ENCODE results near the gene P2RX6. TPM values are rescaled to one million over a fixed set of nuclear protein-coding genes. Genes with fewer than 3 reads are reported as not detected.
"Not testable (repeated sequence)": the region's sequence is repeated elsewhere in the genome, so short reads cannot be mapped to it uniquely, and the experiment has no call there.

Gene P2RX6
- total and polyA plus RNA-seq, 4 donors = 0.05 to 0.59 (median 0.33) TPM

- no peaks in the 10 kb centered on the region for H3K36me3 ChIP-seq (ENCODE audit: control insufficient read depth in 4 of 4, insufficient read depth in 3 of 4, low read depth in 1 of 4, low read length in 3 of 4)
- H3K27ac ChIP-seq (ENCODE audit: low read depth in 1 of 2, low read length in 2 of 2) = peak overlapping the region in 1 of 2 donors; percentile 3
- no peaks in the 10 kb centered on the region for H3K4me1 ChIP-seq (ENCODE audit: control insufficient read depth in 4 of 4, insufficient read depth in 4 of 4, low read length in 3 of 4)
- TF ChIP-seq NR2F2 (IDR thresholded peaks at IDR 0.05) = peak; percentile 14
- TF ChIP-seq TAF1 (conservative IDR thresholded peaks at IDR 0.05) = no peak
- TF ChIP-seq HNF4G (IDR thresholded peaks at IDR 0.05) = no peak
- WGBS = 49% methylated on average over 2 of the region's 2 CpGs
- no peak overlapping the region for H3K9ac ChIP-seq (ENCODE audit: low read depth in 1 of 2, low read length in 2 of 2)
- H3K4me3 ChIP-seq (ENCODE audit: low read depth in 1 of 3, low read length in 3 of 3) = no peak overlapping the region
- no peaks in the 10 kb centered on the region for H3K27me3 ChIP-seq (ENCODE audit: control insufficient read depth in 4 of 4, insufficient read depth in 4 of 4, low read length in 3 of 4)
- no peaks in the 10 kb centered on the region for H3K9me3 ChIP-seq (ENCODE audit: control insufficient read depth in 4 of 4, low read length in 3 of 4)
- DNase-seq (ENCODE audit: low spot score) = no peak
Observed at GRCh38 chr22:21038405-21038804, 23.4 kb downstream of the P2RX6 start.

DNA sequence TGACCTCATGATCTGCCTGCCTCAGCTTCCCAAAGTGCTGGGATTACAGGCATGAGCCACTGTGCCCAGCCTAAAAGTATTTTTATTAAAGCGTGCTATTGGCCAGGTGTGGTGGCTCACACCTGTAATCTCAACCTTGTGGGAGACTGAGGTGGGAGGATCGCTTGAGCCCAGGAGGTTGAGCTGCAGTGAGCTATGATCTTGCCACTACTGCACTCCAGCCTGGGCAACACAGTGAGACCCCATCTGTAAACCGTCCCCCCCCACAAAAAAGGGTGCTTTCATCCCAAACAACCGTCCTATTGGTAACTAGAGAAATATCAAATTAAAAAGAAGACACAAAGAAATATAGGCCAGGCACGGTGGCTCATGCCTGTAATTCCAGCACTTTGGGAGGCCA lies 24.2 kb downstream of the P2RX6 start:
- H3K4me1 ChIP-seq (ENCODE audit: control insufficient read depth in 4 of 4, insufficient read depth in 4 of 4, low read length in 3 of 4); H3K27me3 ChIP-seq (ENCODE audit: control insufficient read depth in 4 of 4, insufficient read depth in 4 of 4, low read length in 3 of 4); H3K9me3 ChIP-seq (ENCODE audit: control insufficient read depth in 4 of 4, low read length in 3 of 4); H3K9ac ChIP-seq (ENCODE audit: low read depth in 1 of 2, low read length in 2 of 2); DNase-seq (ENCODE audit: low spot score); H3K36me3 ChIP-seq (ENCODE audit: control insufficient read depth in 4 of 4, insufficient read depth in 3 of 4, low read depth in 1 of 4, low read length in 3 of 4); H3K27ac ChIP-seq (ENCODE audit: low read depth in 1 of 2, low read length in 2 of 2); H3K4me3 ChIP-seq (ENCODE audit: low read depth in 1 of 3, low read length in 3 of 3): not testable (repeated sequence)
- WGBS = 94% methylated on average over 5 of the region's 5 CpGs

DNA sequence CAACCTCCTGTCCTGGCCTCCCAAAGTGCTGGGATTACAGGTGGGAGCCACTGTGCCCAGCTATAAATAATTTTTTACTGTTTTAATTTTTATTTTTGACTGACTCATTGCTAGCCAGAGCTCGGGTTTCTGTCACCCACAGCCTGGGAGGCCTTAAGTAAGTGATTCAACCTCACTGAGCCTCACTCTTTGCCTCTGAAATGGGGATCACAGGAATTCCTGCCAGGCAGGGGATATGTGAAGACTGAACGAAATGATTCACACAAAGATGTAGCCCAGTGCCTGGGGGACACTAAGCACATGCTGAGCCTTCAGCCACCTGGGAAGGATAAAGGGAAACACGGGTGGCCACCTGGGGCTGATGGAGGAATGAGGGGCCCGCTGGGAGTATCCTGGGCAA lies 27.0 kb downstream of the P2RX6 start:
- Histone ChIP-seq H3K4me3 (ENCODE audit: low read depth in 1 of 3, low read length in 3 of 3) (no peak overlapping the region), H3K27ac (ENCODE audit: low read depth in 1 of 2, low read length in 2 of 2) (no peak overlapping the region), H3K9ac (ENCODE audit: low read depth in 1 of 2, low read length in 2 of 2) (no peak overlapping the region), H3K9me3 (ENCODE audit: control insufficient read depth in 4 of 4, low read length in 3 of 4) (no peaks in the 10 kb centered on the region), H3K4me1 (ENCODE audit: control insufficient read depth in 4 of 4, insufficient read depth in 4 of 4, low read length in 3 of 4) (peaks cover 3 to 12% (median 5%) of the 10 kb centered on the region in 4 donors), H3K36me3 (ENCODE audit: control insufficient read depth in 4 of 4, insufficient read depth in 3 of 4, low read depth in 1 of 4, low read length in 3 of 4) (no peaks in the 10 kb centered on the region), H3K27me3 (ENCODE audit: control insufficient read depth in 4 of 4, insufficient read depth in 4 of 4, low read length in 3 of 4) (no peaks in the 10 kb centered on the region)
- DNase-seq (ENCODE audit: low spot score) = no peak
- TF ChIP-seq, protein P1, sequence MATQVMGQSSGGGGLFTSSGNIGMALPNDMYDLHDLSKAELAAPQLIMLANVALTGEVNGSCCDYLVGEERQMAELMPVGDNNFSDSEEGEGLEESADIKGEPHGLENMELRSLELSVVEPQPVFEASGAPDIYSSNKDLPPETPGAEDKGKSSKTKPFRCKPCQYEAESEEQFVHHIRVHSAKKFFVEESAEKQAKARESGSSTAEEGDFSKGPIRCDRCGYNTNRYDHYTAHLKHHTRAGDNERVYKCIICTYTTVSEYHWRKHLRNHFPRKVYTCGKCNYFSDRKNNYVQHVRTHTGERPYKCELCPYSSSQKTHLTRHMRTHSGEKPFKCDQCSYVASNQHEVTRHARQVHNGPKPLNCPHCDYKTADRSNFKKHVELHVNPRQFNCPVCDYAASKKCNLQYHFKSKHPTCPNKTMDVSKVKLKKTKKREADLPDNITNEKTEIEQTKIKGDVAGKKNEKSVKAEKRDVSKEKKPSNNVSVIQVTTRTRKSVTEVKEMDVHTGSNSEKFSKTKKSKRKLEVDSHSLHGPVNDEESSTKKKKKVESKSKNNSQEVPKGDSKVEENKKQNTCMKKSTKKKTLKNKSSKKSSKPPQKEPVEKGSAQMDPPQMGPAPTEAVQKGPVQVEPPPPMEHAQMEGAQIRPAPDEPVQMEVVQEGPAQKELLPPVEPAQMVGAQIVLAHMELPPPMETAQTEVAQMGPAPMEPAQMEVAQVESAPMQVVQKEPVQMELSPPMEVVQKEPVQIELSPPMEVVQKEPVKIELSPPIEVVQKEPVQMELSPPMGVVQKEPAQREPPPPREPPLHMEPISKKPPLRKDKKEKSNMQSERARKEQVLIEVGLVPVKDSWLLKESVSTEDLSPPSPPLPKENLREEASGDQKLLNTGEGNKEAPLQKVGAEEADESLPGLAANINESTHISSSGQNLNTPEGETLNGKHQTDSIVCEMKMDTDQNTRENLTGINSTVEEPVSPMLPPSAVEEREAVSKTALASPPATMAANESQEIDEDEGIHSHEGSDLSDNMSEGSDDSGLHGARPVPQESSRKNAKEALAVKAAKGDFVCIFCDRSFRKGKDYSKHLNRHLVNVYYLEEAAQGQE (IDR thresholded peaks at IDR 0.05) = no peak
- TF ChIP-seq YY1 (IDR thresholded peaks at IDR 0.05) (no peak), HNF4A (conservative IDR thresholded peaks at IDR 0.05) (no peak), RAD21 (IDR thresholded peaks at IDR 0.05) (no peak), ZBTB33 (IDR thresholded peaks at IDR 0.05) (no peak), ATF3 (IDR thresholded peaks at IDR 0.05) (no peak), HNF4G (IDR thresholded peaks at IDR 0.05) (no peak), FOXA2 (IDR thresholded peaks at IDR 0.05) (no peak), GABPA (IDR thresholded peaks at IDR 0.05 in 1 of 2, conservative IDR thresholded peaks at IDR 0.05 in 1 of 2) (no peak), NR2F2 (IDR thresholded peaks at IDR 0.05) (no peak), JUND (IDR thresholded peaks at IDR 0.05) (no peak), SP1 (IDR thresholded peaks at IDR 0.05) (no peak), TAF1 (conservative IDR thresholded peaks at IDR 0.05) (no peak)
- TF ChIP-seq, protein P2, sequence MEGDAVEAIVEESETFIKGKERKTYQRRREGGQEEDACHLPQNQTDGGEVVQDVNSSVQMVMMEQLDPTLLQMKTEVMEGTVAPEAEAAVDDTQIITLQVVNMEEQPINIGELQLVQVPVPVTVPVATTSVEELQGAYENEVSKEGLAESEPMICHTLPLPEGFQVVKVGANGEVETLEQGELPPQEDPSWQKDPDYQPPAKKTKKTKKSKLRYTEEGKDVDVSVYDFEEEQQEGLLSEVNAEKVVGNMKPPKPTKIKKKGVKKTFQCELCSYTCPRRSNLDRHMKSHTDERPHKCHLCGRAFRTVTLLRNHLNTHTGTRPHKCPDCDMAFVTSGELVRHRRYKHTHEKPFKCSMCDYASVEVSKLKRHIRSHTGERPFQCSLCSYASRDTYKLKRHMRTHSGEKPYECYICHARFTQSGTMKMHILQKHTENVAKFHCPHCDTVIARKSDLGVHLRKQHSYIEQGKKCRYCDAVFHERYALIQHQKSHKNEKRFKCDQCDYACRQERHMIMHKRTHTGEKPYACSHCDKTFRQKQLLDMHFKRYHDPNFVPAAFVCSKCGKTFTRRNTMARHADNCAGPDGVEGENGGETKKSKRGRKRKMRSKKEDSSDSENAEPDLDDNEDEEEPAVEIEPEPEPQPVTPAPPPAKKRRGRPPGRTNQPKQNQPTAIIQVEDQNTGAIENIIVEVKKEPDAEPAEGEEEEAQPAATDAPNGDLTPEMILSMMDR (IDR thresholded peaks at IDR 0.05; ENCODE audit: low read depth, low read length, missing input control) = no peak
- WGBS = 89% methylated on average over 4 of the region's 4 CpGs
